ENCODE results near the gene TBC1D14.

Gene TBC1D14

GRCh38 chr4:6932918-6933317 is 23.3 kb downstream of the TBC1D14 start:
- Histone ChIP-seq H3K36me3 (ENCODE audit: insufficient read depth, insufficient read length, low read length) (peaks cover 7% of the 10 kb centered on the region), H3K27me3 (ENCODE audit: insufficient read depth, insufficient read length) (no peaks in the 10 kb centered on the region), H3K9ac (ENCODE audit: insufficient read length, low read depth) (no peak overlapping the region), H3K4me3 (ENCODE audit: insufficient read length, low read depth) (no peak overlapping the region), H3K9me3 (ENCODE audit: insufficient read depth, low read length) (peaks cover 8% of the 10 kb centered on the region; the same call in 1 of the 2 replicates), H3K4me1 (ENCODE audit: insufficient read depth, insufficient read length) (peaks cover 16% of the 10 kb centered on the region)
- TF ChIP-seq ZNF274 (IDR thresholded peaks at IDR 0.05; ENCODE audit: low read depth, low read length) (no peak), YY1 (IDR thresholded peaks at IDR 0.05; ENCODE audit: insufficient read depth, insufficient read length) (no peak), SUZ12 (IDR thresholded peaks at IDR 0.05; ENCODE audit: extremely low read depth, insufficient read depth, insufficient read length) (no peak)
- DNase-seq (ENCODE audit: low read depth, low spot score): no peak

DNA sequence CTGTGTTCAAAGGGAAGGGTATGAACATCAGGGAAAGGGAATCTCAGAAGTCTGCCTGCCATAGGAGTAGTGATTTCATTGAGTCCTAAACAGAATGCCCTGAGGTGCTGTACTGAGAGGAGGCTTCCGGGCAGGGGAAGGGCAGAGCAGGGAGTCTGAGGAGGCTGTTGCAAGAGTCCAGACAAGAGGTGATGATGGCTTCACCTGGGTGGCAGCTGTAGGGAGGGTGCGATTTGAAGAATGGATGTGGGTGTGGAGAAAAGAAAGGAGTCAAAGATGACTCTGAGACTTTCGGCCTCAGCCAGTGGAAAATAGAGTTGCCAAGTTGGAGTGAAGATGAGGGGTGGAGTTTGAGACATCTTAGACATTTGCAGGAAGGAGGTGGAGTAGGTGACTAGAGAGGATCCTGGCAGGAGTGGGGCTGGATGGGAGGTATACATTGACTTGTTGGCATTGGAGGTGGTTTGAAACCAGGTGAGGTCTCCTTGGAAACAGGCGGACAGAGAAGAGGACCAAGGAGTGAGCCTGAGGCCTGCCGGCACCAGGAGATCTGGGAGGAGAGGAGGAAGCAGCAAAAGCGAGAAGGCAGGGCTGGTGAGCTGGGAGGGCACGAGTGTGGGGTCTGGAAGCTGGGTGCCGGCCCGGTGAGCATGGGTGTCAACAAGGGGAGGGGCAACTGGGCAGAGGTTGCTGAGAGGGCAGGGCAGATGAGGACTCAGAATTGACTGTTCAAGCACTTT is 24.2 kb downstream of the TBC1D14 start:
- H3K4me3 ChIP-seq (ENCODE audit: insufficient read length, low read depth): no peak overlapping the region
- H3K27me3 ChIP-seq (ENCODE audit: insufficient read depth, insufficient read length): no peaks in the 10 kb centered on the region
- H3K4me1 ChIP-seq (ENCODE audit: insufficient read depth, insufficient read length): peaks cover 21% of the 10 kb centered on the region
- H3K9me3 ChIP-seq (ENCODE audit: insufficient read depth, low read length): peaks cover 8% of the 10 kb centered on the region; the same call in 1 of the 2 replicates
- TF ChIP-seq SUZ12 (IDR thresholded peaks at IDR 0.05; ENCODE audit: extremely low read depth, insufficient read depth, insufficient read length) (no peak), ZNF274 (IDR thresholded peaks at IDR 0.05; ENCODE audit: low read depth, low read length) (no peak), YY1 (IDR thresholded peaks at IDR 0.05; ENCODE audit: insufficient read depth, insufficient read length) (no peak)
- no peak for DNase-seq (ENCODE audit: low read depth, low spot score)
- no peak overlapping the region for H3K9ac ChIP-seq (ENCODE audit: insufficient read length, low read depth)
- peaks cover 7% of the 10 kb centered on the region for H3K36me3 ChIP-seq (ENCODE audit: insufficient read depth, insufficient read length, low read length)

GRCh38 chr4:6935965-6936364 is 26.3 kb downstream of the TBC1D14 start:
- peaks cover 8% of the 10 kb centered on the region; the same call in 1 of the 2 replicates for H3K9me3 ChIP-seq (ENCODE audit: insufficient read depth, low read length)
- DNase-seq (ENCODE audit: low read depth, low spot score): no peak
- TF ChIP-seq ZNF274 (IDR thresholded peaks at IDR 0.05; ENCODE audit: low read depth, low read length): no peak
- TF ChIP-seq YY1 (IDR thresholded peaks at IDR 0.05; ENCODE audit: insufficient read depth, insufficient read length): no peak
- no peak for TF ChIP-seq SUZ12 (IDR thresholded peaks at IDR 0.05; ENCODE audit: extremely low read depth, insufficient read depth, insufficient read length)
- H3K9ac ChIP-seq (ENCODE audit: insufficient read length, low read depth): no peak overlapping the region
- H3K36me3 ChIP-seq (ENCODE audit: insufficient read depth, insufficient read length, low read length): peaks cover 7% of the 10 kb centered on the region
- no peaks in the 10 kb centered on the region for H3K27me3 ChIP-seq (ENCODE audit: insufficient read depth, insufficient read length)
- no peak overlapping the region for H3K4me3 ChIP-seq (ENCODE audit: insufficient read length, low read depth)
- H3K4me1 ChIP-seq (ENCODE audit: insufficient read depth, insufficient read length): peaks cover 14% of the 10 kb centered on the region

- no peak for DNase-seq (ENCODE audit: low read depth, low spot score)
- no peak overlapping the region for H3K9ac ChIP-seq (ENCODE audit: insufficient read length, low read depth)
- H3K4me3 ChIP-seq (ENCODE audit: insufficient read length, low read depth): no peak overlapping the region
- no peak for TF ChIP-seq ZNF274 (IDR thresholded peaks at IDR 0.05; ENCODE audit: low read depth, low read length)
- no peak for TF ChIP-seq YY1 (IDR thresholded peaks at IDR 0.05; ENCODE audit: insufficient read depth, insufficient read length)
- TF ChIP-seq SUZ12 (IDR thresholded peaks at IDR 0.05; ENCODE audit: extremely low read depth, insufficient read depth, insufficient read length): no peak
- H3K9me3 ChIP-seq (ENCODE audit: insufficient read depth, low read length): peaks cover 8% of the 10 kb centered on the region; the same call in 1 of the 2 replicates
- peaks cover 4% of the 10 kb centered on the region for H3K36me3 ChIP-seq (ENCODE audit: insufficient read depth, insufficient read length, low read length)
- H3K4me1 ChIP-seq (ENCODE audit: insufficient read depth, insufficient read length): peaks cover 20% of the 10 kb centered on the region
- no peaks in the 10 kb centered on the region for H3K27me3 ChIP-seq (ENCODE audit: insufficient read depth, insufficient read length)
These were observed 27.6 kb downstream of the TBC1D14 start for GRCh38 chr4:6937201-6937600.

GRCh38 chr4:6937754-6938153 is 28.1 kb downstream of the TBC1D14 start:
- no peak for DNase-seq (ENCODE audit: low read depth, low spot score)
- peaks cover 2% of the 10 kb centered on the region; the same call in 1 of the 2 replicates for H3K9me3 ChIP-seq (ENCODE audit: insufficient read depth, low read length)
- no peak for TF ChIP-seq SUZ12 (IDR thresholded peaks at IDR 0.05; ENCODE audit: extremely low read depth, insufficient read depth, insufficient read length)
- no peak for TF ChIP-seq ZNF274 (IDR thresholded peaks at IDR 0.05; ENCODE audit: low read depth, low read length)
- TF ChIP-seq YY1 (IDR thresholded peaks at IDR 0.05; ENCODE audit: insufficient read depth, insufficient read length): no peak
- peaks cover 4% of the 10 kb centered on the region for H3K36me3 ChIP-seq (ENCODE audit: insufficient read depth, insufficient read length, low read length)
- no peak overlapping the region for H3K4me3 ChIP-seq (ENCODE audit: insufficient read length, low read depth)
- no peak overlapping the region for H3K9ac ChIP-seq (ENCODE audit: insufficient read length, low read depth)
- no peaks in the 10 kb centered on the region for H3K27me3 ChIP-seq (ENCODE audit: insufficient read depth, insufficient read length)
- peaks cover 23% of the 10 kb centered on the region for H3K4me1 ChIP-seq (ENCODE audit: insufficient read depth, insufficient read length)

GRCh38 chr4:6938237-6938636 is 28.6 kb downstream of the TBC1D14 start:
- H3K4me3 ChIP-seq (ENCODE audit: insufficient read length, low read depth): no peak overlapping the region
- H3K27me3 ChIP-seq (ENCODE audit: insufficient read depth, insufficient read length): no peaks in the 10 kb centered on the region
- no peak overlapping the region for H3K9ac ChIP-seq (ENCODE audit: insufficient read length, low read depth)
- H3K9me3 ChIP-seq (ENCODE audit: insufficient read depth, low read length): no peaks in the 10 kb centered on the region
- TF ChIP-seq YY1 (IDR thresholded peaks at IDR 0.05; ENCODE audit: insufficient read depth, insufficient read length) (no peak), ZNF274 (IDR thresholded peaks at IDR 0.05; ENCODE audit: low read depth, low read length) (no peak), SUZ12 (IDR thresholded peaks at IDR 0.05; ENCODE audit: extremely low read depth, insufficient read depth, insufficient read length) (no peak)
- H3K36me3 ChIP-seq (ENCODE audit: insufficient read depth, insufficient read length, low read length): peaks cover 4% of the 10 kb centered on the region
- H3K4me1 ChIP-seq (ENCODE audit: insufficient read depth, insufficient read length): peaks cover 27% of the 10 kb centered on the region
- DNase-seq (ENCODE audit: low read depth, low spot score): no peak

- Histone ChIP-seq H3K4me1 (ENCODE audit: insufficient read depth, insufficient read length) (peaks cover 29% of the 10 kb centered on the region), H3K9me3 (ENCODE audit: insufficient read depth, low read length) (no peaks in the 10 kb centered on the region), H3K4me3 (ENCODE audit: insufficient read length, low read depth) (no peak overlapping the region), H3K27me3 (ENCODE audit: insufficient read depth, insufficient read length) (no peaks in the 10 kb centered on the region), H3K36me3 (ENCODE audit: insufficient read depth, insufficient read length, low read length) (peaks cover 4% of the 10 kb centered on the region), H3K9ac (ENCODE audit: insufficient read length, low read depth) (no peak overlapping the region)
- no peak for TF ChIP-seq SUZ12 (IDR thresholded peaks at IDR 0.05; ENCODE audit: extremely low read depth, insufficient read depth, insufficient read length)
- TF ChIP-seq YY1 (IDR thresholded peaks at IDR 0.05; ENCODE audit: insufficient read depth, insufficient read length): no peak
- no peak for TF ChIP-seq ZNF274 (IDR thresholded peaks at IDR 0.05; ENCODE audit: low read depth, low read length)
- DNase-seq (ENCODE audit: low read depth, low spot score): no peak
These were observed 29.1 kb downstream of the TBC1D14 start for GRCh38 chr4:6938647-6939271.
